Esophagus squamous epithelium (tissue), 4 donors: ENCODE measurements around the gene SPEG.

ENCODE experiments used
- POLR2A ChIP-seq, 4 donors: fragments of 450-650 bp; IDR thresholded peaks; one replicate each; pipeline ENCODE4 v1.6.1; 2017; ENCODE audit warnings: antibody characterized with exemption in 4 of 4, mild to moderate bottlenecking in 4 of 4, moderate library complexity in 3 of 4
- TF ChIP-seq, protein P1 (sequence below), 6 experiments: fragments of 450-650 bp in 4 of 6; fragments of 200-600 bp in 2 of 6; sonication (generic) in 2 of 6; IDR thresholded peaks; one replicate each; pipeline ENCODE4 v1.5.1; 2016 to 2019; ENCODE audit warnings: antibody characterized with exemption in 6 of 6, mild to moderate bottlenecking in 4 of 6, moderate library complexity in 4 of 6

- no peak for TF ChIP-seq POLR2A (IDR thresholded peaks at IDR 0.05)
- TF ChIP-seq, protein P1, sequence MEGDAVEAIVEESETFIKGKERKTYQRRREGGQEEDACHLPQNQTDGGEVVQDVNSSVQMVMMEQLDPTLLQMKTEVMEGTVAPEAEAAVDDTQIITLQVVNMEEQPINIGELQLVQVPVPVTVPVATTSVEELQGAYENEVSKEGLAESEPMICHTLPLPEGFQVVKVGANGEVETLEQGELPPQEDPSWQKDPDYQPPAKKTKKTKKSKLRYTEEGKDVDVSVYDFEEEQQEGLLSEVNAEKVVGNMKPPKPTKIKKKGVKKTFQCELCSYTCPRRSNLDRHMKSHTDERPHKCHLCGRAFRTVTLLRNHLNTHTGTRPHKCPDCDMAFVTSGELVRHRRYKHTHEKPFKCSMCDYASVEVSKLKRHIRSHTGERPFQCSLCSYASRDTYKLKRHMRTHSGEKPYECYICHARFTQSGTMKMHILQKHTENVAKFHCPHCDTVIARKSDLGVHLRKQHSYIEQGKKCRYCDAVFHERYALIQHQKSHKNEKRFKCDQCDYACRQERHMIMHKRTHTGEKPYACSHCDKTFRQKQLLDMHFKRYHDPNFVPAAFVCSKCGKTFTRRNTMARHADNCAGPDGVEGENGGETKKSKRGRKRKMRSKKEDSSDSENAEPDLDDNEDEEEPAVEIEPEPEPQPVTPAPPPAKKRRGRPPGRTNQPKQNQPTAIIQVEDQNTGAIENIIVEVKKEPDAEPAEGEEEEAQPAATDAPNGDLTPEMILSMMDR (IDR thresholded peaks at IDR 0.05) = no peak
Measured at GRCh38 chr2:219499058-219499307, 64.3 kb downstream of the SPEG start.
